ENCODE data around the gene TPD52L2.
A peak's percentile ranks its signal among the peaks of the same experiment; 100 is the strongest.

Gene TPD52L2

DNA sequence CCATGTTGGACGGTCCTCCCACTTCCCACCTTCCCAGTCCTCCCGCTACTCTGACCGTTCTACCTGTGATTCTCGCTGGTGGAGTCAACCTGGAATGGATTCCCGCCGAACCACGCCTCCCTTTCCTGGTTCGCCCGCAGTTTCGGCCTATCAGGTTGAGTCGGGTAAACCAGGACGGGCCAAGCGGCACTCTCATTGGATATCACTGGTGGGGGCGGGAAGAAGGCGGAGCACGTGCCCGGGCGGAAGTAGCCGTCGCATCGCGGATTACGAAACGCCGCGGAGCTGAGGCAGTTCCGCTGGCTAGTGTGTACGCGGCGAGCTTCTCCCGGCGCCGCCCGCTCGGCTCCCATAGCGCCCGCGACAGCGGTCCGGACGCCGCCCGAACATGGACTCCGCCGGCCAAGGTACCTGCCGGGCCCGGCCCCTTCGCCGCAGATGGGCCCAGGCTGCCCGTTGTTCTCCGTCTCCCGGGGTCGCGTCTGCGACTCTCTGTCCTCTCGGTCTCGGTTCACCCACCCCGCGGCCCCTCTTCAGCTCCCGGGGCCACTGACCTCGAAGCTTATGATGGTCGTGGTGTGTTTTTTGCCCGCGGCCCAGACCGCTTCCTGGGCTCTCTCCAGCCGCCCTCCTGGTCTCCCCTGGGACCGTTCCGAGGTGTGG is at the start of gene TPD52L2:
Gene TPD52L2 (plus strand): TSS at position 293 of the 663 bp plus-strand sequence. CDS start 96 bp downstream, at position 389.
- DNase-seq (ENCODE audit: low read depth) = peak; percentile 100

DNA sequence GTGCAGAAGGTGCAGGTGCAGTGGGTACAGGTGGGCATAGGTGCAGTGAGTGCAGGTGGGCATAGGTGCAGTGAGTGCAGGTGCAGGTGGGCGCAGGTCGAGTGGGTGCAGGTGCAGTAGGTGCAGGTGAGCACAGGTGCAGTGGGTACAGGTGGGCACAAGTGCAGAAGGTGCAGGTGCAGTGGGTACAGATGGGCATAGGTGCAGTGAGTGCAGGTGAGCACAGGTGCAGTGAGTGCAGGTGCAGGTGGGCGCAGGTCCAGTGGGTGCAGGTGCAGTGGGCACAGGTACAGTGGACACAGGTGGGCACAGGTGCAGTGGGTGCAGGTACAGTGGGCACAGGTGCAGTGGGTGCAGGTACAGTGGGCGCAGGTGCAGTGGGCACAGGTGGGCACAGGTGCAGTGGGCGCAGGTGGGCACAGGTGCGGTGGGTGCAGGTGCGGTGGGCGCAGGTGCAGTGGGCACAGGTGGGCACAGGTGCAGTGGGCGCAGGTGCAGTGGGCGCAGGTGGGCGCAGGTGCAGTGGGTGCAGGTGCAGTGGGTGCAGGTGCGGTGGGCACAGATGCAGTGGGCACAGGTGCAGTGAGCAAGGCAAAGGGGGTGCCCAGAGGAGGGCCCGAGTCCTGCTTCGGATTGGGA is 49.3 kb upstream of the TPD52L2 start:
- no peak for DNase-seq (ENCODE audit: low read depth)

DNA sequence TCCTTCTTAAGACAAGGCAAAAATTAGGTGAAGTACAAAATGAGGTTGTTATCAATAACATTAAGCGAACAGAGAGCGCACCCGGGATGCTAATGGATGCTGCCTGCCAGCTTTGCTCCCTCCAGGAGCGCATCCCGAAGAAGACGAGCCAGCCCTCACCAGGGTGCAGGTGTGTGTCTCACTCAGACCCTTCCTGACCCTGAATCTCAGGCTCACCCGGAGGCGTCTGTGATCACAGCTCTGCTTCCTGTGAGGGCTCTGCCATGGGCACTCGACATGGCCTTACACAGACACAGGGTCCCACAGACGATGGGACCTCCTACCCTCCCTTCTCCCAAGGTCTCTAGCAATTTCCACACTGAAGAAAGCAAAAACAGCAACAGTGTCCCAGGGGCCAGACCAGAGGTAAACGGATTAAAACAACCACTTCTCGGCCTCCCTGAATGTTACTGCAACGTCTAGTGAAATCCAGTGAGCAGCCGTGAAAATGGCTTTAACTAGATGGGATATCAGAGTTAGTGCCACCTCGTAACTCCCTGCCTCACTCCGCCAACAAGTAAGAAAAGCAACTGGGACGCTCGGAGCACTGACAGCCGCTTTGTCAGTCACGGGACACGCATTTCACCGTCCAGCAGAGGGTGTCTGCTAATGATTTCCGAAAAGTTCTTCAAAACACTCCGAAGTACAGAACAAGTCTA is 45.7 kb upstream of the TPD52L2 start:
- peak; percentile 51 for DNase-seq (ENCODE audit: low read depth)

DNA sequence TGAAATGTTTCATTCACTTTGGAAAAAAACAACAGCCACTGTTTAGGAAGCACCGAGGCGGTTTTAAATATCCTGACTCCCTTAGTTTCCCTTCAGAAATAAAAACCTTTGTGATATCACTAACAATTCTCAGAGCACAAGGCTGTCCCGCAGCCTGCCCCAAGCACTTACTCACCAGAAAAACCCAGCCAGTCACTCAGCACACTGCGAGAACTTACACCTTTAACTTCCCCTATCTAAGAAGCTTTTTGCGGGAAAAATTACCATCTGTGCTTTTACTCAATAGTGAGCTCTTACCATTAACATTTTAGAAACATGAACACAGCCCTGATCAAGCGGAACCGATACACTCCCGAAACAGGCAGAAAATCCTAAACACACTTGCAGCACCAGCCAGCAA is 43.3 kb upstream of the TPD52L2 start:
- DNase-seq (ENCODE audit: low read depth) = no peak

DNA sequence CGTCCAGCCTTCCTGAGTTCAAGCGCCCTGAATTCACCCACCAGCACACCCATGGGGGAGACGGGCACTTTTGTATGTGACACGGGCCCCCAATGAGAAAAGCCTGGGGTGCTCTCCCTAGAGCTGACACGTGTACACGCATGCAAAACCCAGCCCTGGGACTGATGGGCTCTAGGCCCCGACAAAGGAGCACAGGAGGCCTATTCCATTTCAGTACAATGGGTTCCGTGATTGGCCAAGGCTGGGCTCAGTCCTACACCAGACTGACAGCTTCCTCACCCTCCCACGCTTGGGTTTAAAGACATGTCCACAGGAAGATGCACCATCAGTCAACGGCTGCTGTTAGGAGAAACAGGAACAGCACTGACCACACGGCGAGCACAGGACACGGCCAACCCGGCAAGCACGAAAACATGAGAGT is 42.8 kb upstream of the TPD52L2 start:
- no peak for DNase-seq (ENCODE audit: low read depth)

- DNase-seq (ENCODE audit: low read depth) = no peak
Observed at GRCh38 chr20:63823691-63824311, 41.3 kb upstream of the TPD52L2 start.

DNA sequence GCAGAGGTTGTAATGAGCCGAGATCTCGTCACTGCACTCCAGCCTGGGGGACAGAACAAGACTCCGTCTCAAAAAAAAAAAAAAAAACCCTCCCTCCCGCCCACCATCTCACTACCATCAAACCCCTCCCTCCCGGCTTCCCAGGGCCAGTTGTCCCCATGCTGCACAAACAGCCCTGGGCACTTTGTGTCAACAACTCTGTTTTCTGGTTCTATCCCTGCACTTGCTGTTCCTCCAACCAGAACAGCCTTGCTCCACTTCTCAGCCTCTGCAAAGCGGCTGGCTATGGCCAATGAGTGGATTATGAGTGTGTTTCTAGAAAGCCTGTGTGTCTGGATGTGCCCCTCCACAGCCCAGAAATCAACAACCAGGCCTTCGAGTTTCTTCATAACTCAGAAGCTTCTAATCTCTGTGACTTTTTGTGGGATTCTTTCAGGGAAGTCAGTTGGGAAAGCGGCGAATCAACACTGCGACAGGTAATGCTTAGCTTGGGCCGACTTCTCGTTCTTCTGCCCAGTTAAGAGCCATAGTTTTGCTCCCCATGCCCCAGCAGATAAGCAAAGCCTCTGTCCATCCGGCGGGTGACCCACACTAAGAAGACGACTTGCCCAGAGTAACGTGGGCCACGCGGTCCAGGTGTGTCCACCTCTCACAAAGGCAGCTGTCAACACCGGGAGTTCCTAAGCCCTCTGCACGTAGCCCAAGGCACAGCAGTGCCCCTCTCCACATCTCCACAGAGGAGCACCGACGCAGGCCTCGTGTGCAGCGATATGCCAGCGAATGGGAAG is 39.5 kb upstream of the TPD52L2 start:
- no peak for DNase-seq (ENCODE audit: low read depth)

- peak; percentile 39 for DNase-seq (ENCODE audit: low read depth)
Observed at GRCh38 chr20:63826753-63827152, 38.3 kb upstream of the TPD52L2 start.

DNA sequence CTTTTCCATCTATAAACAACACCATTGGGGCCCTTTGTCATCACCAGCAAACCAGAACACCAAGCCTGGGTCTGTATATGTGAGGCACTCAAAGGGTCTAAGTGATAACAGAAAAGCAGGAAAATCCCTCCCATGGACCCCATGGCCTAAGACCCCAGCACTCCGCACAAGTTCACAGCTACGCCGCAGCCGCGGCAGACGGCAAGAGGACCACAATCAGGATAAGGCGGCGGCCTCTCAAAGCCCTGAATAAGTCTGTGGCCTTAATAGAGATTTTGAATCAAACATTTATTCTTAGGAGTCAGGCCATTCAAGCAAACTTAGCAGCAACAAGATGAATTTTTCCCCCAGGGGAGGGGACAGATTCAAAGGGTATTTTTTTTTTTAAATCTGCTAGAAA is 36.9 kb upstream of the TPD52L2 start:
- DNase-seq (ENCODE audit: low read depth) = no peak

DNA sequence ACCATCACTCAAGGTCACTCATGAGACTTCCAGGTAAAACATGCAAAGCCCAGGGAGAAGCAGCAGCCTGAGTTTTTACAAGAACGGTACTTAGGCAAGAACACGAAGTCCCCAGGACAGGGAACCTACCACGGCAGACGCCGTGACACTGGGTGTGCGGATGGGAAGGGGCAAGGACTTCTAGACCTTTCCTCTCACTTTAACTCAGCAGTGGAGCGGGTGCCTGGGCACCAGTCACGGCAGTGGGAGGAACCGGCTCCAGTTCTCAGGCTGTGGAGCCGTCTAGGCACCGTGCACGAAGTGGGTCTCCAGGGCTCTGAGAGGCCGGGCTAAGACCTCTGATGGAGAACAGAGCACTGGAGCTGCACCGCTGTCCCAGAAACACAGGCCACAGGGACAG is 36.5 kb upstream of the TPD52L2 start:
- no peak for DNase-seq (ENCODE audit: low read depth)

GRCh38 chr20:63828951-63829350 is 36.1 kb upstream of the TPD52L2 start:
- DNase-seq (ENCODE audit: low read depth) = no peak

DNA sequence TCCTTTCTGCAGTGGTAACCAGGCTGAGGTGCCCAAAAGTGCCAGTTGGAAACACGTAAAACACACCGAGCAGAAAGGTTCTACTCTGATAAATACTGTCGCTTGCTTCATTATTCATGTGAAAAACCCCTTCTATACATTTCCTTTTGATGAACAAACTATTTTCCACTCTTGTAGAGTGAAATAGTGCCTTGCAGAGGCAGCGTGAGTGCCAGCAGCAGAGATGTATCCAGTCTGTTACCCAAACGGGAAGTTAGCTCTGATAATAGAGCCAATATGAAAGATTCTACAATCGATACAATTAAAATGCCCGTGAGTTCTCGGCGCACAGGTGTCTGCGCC is 35.5 kb upstream of the TPD52L2 start:
- DNase-seq (ENCODE audit: low read depth) = no peak

GRCh38 chr20:63829945-63830835 is 34.9 kb upstream of the TPD52L2 start:
- no peak for DNase-seq (ENCODE audit: low read depth)

GRCh38 chr20:63830841-63831588 is 34.1 kb upstream of the TPD52L2 start, which contains the start of gene ZBTB46:
ZBTB46 (minus strand) TSS chr20:63831264; CDS start chr20:63790757, 40,507 bp downstream.
- DNase-seq (ENCODE audit: low read depth) = peak; percentile 69

DNA sequence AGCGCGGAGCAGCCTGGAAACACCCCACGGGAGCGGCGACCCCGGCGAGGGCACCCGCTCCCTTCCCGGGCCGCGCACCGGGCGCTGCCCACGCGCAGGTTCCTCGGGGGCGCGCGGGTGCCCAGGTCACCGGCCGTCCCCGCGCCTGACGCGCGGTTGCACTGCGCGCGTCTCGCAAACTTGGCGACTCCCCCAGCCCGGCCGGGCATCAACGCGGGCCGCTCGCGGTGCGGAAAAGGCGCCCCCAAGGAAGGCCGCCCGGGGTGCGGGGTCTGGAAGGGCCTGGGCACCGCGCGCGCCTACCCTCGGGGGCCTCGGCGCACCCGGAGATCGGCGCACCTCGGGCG is 33.5 kb upstream of the TPD52L2 start:
- no peak for DNase-seq (ENCODE audit: low read depth)

GRCh38 chr20:63831993-63832686 is 32.9 kb upstream of the TPD52L2 start:
- no peak for DNase-seq (ENCODE audit: low read depth)

DNA sequence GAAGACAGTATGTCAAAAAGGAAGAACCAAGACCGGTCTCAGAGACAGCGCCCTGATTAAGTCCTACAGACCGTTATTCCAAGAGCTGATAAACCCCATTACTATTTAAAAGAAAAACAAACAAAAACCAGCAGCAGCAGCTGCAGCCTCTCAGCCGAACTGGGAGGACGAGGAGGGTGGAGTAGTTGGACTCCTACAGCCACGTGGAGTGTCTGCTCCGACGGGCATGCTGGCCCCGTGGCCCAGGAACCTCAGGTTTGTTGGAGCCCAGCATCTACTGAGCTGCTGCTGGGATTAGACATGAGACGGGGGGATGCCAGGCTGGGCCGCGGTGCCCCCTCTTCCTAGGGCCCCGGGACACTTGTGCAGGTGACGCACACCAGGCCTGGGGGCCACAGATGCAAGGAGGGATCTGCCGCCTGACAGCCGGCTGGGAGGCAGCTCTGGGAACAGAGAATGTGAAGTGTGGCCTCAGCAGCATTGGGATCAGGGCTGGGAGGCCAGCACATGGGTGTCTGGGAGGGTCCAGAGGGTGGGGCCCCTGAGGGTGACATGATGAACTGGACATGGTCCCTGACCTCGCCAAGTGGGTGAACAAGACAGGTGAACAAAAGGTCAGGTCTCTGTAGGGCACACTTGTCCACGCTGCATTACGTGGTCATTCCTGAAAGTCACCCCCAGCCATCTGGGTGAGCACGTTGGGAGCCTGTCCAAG is 31.1 kb upstream of the TPD52L2 start:
- DNase-seq (ENCODE audit: low read depth) = no peak

GRCh38 chr20:63834491-63834880 is 30.6 kb upstream of the TPD52L2 start:
- no peak for DNase-seq (ENCODE audit: low read depth)

Measured in ELR (cell line).